HUDEP-2 (cell line): ENCODE measurements around the gene HAUS8.

Experiments
- DNase-seq, 76 experiments: peaks; one replicate each; lab custom pipeline; 2025; ENCODE audit not compliant: unreplicated experiment in 76 of 76; lab: John Stamatoyannopoulos, UW

HAUS8 gene

GRCh38 chr19:17076543-17076991, 1.3 kb upstream of the HAUS8 start:
- no peak for DNase-seq

DNA sequence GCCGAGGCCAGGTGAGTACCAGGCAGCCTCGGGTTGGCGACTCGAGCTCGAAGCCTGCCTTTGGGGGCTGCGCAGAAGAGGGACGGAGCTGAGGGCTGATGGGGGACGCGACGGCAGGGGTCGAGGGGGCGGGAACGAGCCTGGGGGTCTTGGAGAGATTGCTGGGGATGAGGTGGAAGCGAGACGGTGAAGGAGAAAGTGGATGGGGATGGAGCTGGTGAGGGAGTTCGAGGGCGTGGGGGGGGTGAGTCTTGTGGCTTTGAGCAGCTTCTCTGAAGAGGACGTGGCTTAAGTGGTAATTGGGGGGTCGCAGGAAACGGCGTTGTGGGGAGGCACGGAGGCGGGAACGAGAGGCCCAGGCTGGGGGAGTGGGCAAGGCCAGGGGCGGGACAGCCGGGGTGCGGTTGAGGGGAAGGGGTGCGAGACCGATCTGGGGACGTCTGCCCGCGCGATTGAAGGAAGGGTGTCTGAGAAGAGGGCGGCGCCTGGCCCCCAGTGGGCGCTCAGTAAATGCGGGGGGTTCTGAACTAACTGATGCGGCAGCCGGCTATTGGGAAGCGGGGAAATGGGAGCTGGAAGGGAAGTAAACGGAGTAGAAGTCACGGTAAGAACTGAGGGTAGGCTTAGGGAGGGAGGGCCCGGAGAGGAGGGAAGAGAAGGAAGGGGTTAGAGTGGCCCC, 751 bp upstream of the HAUS8 start:
- DNase-seq: peak in 12 of 76 experiments; percentile 12 to 44 (median 32)

- DNase-seq: no peak
These were observed 618 bp downstream of the HAUS8 start for GRCh38 chr19:17074634-17075034.

DNA sequence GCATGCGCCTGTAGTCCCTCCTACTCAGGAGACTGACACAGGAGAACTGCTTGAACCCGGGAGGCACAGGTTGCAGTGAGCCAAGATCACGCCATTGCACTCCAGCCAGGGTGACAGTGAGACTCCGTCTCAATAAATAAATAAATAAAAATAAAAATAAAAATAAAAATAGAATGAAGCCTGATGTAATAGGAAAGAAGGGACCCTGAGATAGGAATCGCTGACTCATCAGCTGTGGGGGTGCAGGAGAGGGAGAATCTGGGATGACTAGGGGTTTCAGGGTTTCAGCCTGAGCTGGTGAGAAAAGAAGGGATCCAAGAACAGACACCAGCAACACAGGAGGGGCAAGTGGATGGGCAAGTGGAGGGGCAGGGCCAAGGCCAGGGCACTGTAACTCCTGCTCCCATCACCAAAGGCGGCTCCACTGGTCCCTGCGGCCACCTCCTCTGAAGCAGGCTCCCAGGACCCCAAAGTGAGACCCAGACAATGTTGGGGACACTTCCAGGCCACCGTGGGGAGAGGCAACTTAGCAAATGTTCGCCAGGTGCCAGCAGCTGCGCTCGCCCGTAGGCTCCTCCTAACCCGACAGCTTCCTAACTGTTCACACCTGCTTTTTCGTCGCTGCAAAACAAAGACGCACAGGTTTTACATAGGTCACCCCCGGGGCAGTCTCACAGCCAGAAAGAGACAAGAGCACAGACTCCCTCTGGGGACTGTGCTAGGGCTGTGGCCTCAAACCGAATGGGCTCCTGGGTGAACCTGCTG, 1.2 kb downstream of the HAUS8 start:
- peak in 3 of 76 experiments; percentile 26 to 37 (median 27) for DNase-seq

DNA sequence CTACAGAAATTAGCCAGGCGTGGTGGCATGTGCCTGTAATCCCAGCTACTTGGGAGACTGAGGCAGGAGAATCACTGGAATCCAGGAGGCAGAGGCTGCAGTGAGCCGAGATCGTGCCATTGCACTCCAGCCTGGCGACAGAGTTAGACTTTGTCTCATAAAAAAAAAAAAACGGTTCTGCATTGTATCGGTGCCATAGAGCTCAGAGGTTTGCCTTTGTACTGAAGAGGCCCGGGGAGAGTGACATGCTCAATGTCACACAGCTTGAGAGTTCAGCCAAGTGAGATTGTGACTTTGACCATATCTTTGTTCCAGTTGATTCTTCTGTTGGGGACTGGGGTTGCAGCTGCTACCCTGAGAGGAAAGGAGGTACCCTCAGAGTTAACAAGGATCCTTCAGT, 4.3 kb downstream of the HAUS8 start:
- no peak for DNase-seq

DNA sequence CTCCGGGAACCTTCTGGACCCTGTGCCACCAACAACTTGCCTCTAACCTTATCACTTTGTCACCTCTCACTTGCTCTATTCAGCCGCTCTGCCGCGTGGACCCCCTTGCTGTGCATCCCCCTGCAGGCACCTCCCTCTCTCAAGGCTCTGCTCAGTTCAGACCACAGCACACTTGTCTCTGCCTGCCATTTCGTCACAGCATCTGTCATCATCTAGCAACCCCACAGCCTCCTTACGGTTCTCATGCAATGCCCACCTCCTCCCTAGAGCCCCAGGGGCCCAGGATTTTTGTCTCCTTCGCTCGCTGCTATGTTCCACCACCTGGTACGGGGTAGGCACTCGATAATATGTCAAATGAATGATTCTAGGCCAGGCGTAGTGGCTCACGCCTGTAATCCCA, 4.8 kb downstream of the HAUS8 start:
- DNase-seq: no peak

- no peak for DNase-seq
These were observed 6.1 kb downstream of the HAUS8 start for GRCh38 chr19:17069193-17069592.

GRCh38 chr19:17063428-17063827, 11.8 kb downstream of the HAUS8 start:
- DNase-seq: no peak

- DNase-seq: no peak
These were observed 13.6 kb downstream of the HAUS8 start for GRCh38 chr19:17061691-17062090.

GRCh38 chr19:17061205-17061604, 14.0 kb downstream of the HAUS8 start:
- DNase-seq: no peak

DNA sequence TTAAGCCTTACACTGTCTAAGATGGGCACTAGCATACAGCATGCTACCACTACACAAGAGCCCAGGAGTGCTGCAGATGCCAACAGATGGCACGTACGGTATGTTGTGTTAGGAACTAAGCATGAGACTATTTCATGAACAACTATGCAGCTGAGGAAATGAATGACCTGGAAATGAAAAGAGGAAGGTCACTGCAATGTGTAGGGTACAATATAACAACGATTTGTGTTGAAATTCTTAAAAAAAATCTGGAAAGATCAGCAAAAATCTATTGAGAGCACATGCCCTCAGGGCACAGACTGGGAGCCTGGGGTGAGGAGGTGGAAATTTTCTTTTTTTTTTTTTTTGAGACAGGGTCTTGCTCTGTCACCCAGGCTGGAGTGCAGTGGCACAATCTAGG, 14.4 kb downstream of the HAUS8 start:
- no peak for DNase-seq

DNA sequence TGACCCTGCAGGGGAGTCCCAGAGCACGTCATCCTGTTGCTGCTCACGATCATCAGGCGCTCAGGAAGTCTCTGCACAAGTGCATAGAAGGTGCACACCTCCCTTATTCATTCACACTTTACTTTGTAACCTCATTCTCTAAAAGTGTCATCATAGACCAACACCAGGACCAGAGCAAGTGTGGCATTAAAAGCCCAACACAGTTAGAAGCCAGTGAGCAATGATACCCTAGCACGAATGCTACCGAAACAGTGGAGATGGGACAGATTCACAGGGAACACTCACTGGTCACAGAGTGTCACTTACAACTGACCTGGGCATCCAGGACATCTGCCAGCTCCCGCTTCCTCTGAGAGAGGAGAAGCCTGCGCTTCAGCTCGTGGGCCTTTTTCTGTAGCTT, 17.0 kb downstream of the HAUS8 start:
- peak in 3 of 76 experiments; percentile 14 to 20 (median 18) for DNase-seq

DNA sequence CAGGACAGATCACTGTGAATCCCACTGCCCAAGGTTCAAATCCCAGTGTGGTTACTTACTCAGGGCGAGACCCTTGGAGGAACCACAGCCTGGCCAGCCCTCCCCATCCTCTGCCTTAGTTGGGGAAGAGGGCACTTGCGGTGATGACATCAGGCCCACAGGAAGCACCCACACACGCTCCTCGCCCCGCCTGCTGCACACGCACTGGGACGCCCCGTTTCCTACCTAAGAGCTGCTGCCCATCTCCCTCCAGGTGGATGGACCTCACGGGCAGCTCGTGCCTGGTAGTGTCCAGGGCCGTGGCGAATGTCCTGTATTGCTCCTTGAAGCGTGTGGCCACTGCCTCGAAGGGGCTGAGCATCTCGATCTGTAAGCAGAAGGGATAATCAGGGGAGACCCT, 19.6 kb downstream of the HAUS8 start:
- DNase-seq: no peak

GRCh38 chr19:17054746-17055145, 20.5 kb downstream of the HAUS8 start:
- no peak for DNase-seq

- DNase-seq: peak in 9 of 76 experiments; percentile 8 to 32 (median 19)
These were observed 22.8 kb downstream of the HAUS8 start for GRCh38 chr19:17052439-17052838.

- DNase-seq: no peak
These were observed 25.5 kb downstream of the HAUS8 start for GRCh38 chr19:17049711-17050280.

DNA sequence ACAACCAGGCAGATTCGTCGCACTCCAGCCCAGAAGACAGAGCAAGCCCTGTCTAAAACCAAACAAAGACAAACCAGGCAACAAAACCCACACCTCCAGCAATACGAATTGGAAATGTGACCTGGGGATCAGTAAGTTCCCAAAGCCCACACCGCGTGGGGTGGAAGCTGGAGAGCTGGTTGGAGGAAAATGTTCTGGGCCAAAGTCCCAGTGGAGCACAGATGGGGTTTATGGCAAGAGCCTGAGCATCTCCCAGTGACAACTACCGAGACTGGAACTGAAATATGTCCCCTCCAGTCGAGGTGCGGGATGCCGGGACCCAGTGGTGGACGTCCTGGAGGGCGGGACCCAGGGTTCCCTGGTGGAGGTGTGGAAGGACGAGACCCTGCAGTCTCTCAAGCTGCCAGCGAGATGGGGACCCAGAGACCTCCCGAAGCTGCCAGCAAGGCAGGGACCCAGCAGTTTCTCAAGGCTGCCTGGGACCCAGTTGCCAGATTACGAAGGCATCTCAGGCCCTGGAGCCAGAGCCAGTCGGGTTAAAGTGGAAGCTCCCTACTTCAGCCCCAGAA, 26.3 kb downstream of the HAUS8 start:
- no peak for DNase-seq

DNA sequence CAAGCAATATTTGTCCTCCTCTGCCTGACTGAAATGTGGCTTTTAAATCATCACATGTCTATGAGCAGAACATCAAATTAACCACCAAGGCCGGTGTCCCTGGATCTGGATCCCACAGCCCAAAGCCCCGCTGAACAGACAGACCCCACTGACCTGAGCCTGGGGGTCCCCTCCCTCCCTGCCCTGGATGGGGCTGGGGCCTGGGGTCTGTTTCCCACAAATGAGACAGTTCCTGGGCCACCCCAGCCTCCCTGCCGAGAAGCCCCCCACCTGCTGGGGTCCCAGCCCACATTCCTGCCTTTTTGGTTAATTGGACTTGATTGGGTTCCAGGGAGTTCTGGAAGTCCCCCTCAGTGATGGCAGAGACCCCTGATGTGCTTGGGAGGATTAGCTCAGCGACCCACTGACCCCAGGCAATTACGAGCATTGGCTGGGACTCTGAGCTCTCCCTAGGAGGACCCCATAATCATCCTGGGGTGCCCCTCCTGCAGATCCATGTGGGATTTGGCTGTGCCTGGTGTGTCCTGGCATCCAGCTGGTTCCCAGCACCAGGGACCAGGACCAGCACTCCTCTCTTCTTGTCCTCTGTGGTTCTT, 29.2 kb downstream of the HAUS8 start:
- no peak for DNase-seq

- DNase-seq: no peak
These were observed 31.5 kb downstream of the HAUS8 start for GRCh38 chr19:17043744-17044143.

GRCh38 chr19:17041976-17042375, 33.3 kb downstream of the HAUS8 start:
- no peak for DNase-seq

DNA sequence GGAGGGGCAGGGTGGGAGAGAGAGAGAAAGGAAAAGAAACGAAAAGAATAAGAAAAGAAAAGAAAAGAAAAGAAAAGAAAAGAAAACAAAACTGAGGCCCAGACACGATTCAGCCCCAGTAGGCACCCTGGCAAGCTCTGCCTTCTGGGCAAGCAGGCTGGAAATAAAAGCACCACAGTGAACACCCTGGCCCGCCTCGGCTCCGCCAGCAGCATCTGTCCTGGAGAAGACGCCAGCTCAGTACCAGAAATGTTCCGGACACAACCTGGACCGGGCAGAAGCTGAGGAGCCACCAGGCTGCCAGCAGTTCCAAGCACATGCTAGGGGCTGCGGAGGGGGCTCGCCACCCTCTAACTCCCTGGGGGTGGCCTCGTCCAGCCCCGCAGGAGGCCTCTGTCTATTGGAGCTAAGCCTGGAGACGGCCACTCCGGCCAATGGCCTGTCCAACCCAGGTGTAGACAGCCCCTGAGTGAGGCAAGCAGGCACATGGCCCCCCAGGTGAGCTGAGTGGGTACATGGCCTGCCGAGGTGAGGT, 37.2 kb downstream of the HAUS8 start:
- no peak for DNase-seq
